MCF 10A (cell line): ENCODE measurements around the gene ANKFY1. TPM values are rescaled to one million over a fixed set of nuclear protein-coding genes. Genes with fewer than 3 reads are reported as not detected.

Experiments
- BruUV-seq: library from RNA; stranded (reverse); fragments of 400-500 nt; replicated peaks from 2 replicates; lab custom pipeline; 2021; lab: Mats Ljungman, UMichigan
- CTCF ChIA-PET: fragments of 300-600 bp; sonication (Branson Sonifier 250); formaldehyde crosslinking; extraction: SDS; loops from one replicate; lab custom pipeline; 2021; ENCODE audit warnings: antibody characterized with exemption, inconsistent platforms; lab: Yijun Ruan, JAX
- POLR2A ChIA-PET: fragments of 300-600, 350-650 bp; sonication (Branson Sonifier 250); formaldehyde crosslinking; extraction: SDS; loops from one replicate; lab custom pipeline; 2020; ENCODE audit warnings: antibody characterized with exemption, inconsistent platforms; lab: Yijun Ruan, JAX
- DNase-seq: peaks from one replicate; pipeline ENCODE4 v3.0.0-alpha.2; 2018; ENCODE audit not compliant: unreplicated experiment
- H3K27ac Mint-ChIP-seq: one replicate; pipeline ENCODE4 v1.8.0; 2022; ENCODE audit warnings: mild to moderate bottlenecking, low read depth, mixed read lengths; ENCODE audit not compliant: unreplicated experiment
- H3K27me3 Mint-ChIP-seq: one replicate; pipeline ENCODE4 v1.8.0; 2022; ENCODE audit warnings: mixed read lengths; ENCODE audit not compliant: insufficient read depth, unreplicated experiment
- H3K36me3 Mint-ChIP-seq: one replicate; pipeline ENCODE4 v1.8.0; 2022; ENCODE audit warnings: mild to moderate bottlenecking, moderate library complexity, mixed read lengths; ENCODE audit not compliant: insufficient read depth, unreplicated experiment
- H3K4me1 Mint-ChIP-seq: one replicate; pipeline ENCODE4 v1.8.0; 2022; ENCODE audit warnings: mixed read lengths; ENCODE audit not compliant: insufficient read depth, unreplicated experiment
- H3K4me3 Mint-ChIP-seq: one replicate; pipeline ENCODE4 v1.8.0; 2022; ENCODE audit warnings: mild to moderate bottlenecking, moderate library complexity, mixed read lengths; ENCODE audit not compliant: unreplicated experiment
- H3K9me3 Mint-ChIP-seq: one replicate; pipeline ENCODE4 v1.8.0; 2022; ENCODE audit warnings: mixed read lengths; ENCODE audit not compliant: unreplicated experiment
- intact Hi-C: fragments of 100-400 bp; cut with micrococcal nuclease; formaldehyde crosslinking; loops from 2 replicates; pipeline ENCODE4 v1.14.1; 2022
- total RNA-seq: library from RNA; stranded (reverse); gene quantifications from 2 replicates; pipeline ENCODE4 v1.2.3, GENCODE V29; 2022
- TF ChIP-seq, protein P1 (sequence below): fragments of 200-600 bp; IDR thresholded peaks from one replicate; pipeline ENCODE4 v1.8.0; 2022; ENCODE audit warnings: antibody characterized with exemption, mild to moderate bottlenecking; ENCODE audit not compliant: unreplicated experiment

Gene ANKFY1
- total RNA-seq, 1 experiment from 2014 or later, result 34.9 TPM

GRCh38 chr17:4156750-4157381 lies 106.9 kb downstream of the ANKFY1 start:
- POLR2A ChIA-PET, result interaction anchor here (0.6 to 18.5 kb wide), 2 partner anchors 11 to 1564 kb away, joined by 3 to 555 read pairs; partner anchors contain the start of genes CYB5D2 and ZZEF1
- Mint-ChIP-seq H3K36me3 (peaks cover 16% of the 10 kb centered on the region), H3K4me1 (peaks cover 34% of the 10 kb centered on the region), H3K27me3 (no peaks in the 10 kb centered on the region), H3K27ac (no peak overlapping the region), H3K9me3 (no peaks in the 10 kb centered on the region), H3K4me3 (no peak overlapping the region)
- BruUV-seq, result TSS peak; percentile 60
- TF ChIP-seq, protein P1, sequence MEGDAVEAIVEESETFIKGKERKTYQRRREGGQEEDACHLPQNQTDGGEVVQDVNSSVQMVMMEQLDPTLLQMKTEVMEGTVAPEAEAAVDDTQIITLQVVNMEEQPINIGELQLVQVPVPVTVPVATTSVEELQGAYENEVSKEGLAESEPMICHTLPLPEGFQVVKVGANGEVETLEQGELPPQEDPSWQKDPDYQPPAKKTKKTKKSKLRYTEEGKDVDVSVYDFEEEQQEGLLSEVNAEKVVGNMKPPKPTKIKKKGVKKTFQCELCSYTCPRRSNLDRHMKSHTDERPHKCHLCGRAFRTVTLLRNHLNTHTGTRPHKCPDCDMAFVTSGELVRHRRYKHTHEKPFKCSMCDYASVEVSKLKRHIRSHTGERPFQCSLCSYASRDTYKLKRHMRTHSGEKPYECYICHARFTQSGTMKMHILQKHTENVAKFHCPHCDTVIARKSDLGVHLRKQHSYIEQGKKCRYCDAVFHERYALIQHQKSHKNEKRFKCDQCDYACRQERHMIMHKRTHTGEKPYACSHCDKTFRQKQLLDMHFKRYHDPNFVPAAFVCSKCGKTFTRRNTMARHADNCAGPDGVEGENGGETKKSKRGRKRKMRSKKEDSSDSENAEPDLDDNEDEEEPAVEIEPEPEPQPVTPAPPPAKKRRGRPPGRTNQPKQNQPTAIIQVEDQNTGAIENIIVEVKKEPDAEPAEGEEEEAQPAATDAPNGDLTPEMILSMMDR, result no peak
- DNase-seq, result no peak
- CTCF ChIA-PET, result no interaction called here
- intact Hi-C loops, result no loop called here

DNA sequence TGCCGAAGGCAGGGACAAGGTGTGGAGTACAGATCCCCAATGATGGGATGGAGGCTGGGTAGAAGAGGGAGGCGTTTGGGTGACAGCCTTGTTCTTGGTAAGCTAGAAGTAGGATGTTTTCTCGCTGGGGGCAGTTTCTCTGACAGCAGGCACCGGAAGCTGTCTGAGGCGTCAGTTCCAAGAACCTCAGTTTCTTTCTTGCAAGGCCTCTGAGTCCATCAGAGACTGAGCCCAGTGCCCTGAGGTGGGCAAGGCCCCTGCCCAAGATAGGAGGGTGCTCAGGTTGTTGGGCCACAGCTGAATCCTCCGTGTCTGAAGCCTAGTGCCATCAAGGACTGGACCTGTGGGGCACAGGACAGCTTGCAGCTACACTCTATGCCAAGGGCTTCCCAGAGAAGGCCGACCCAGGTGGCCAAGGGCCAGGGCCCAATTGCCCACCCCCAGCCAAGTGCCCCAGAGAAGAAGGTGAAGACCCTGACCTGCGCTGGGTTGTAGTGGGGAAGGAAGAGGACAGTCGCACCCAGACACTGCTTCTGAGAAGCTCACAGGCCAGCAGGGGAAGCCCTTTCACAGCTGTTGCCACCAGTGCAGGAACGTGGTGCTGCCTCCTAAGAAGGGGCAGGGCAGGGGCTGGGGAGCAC lies 107.7 kb downstream of the ANKFY1 start:
- Mint-ChIP-seq H3K4me1 (peaks cover 26% of the 10 kb centered on the region), H3K9me3 (no peaks in the 10 kb centered on the region), H3K27ac (no peak overlapping the region), H3K4me3 (no peak overlapping the region), H3K27me3 (no peaks in the 10 kb centered on the region), H3K36me3 (peaks cover 19% of the 10 kb centered on the region)
- BruUV-seq, result no TSS peak
- TF ChIP-seq, protein P1, result no peak
- intact Hi-C loops, result no loop called here
- POLR2A ChIA-PET, result interaction anchor here (4.3 to 18.5 kb wide), 2 partner anchors 6 to 10 kb away, joined by 39 to 555 read pairs; partner anchors contain the start of genes CYB5D2 and ZZEF1
- CTCF ChIA-PET, result interaction anchor here (1.0 kb wide), 1 partner anchor 12 kb away, joined by 4 read pairs; no protein-coding TSS in a partner anchor
- DNase-seq, result no peak

GRCh38 chr17:4154201-4154600 lies 109.6 kb downstream of the ANKFY1 start:
- H3K4me1 Mint-ChIP-seq, result peaks cover 11% of the 10 kb centered on the region
- no TSS peak for BruUV-seq
- intact Hi-C loops, result no loop called here
- peaks cover 25% of the 10 kb centered on the region for H3K36me3 Mint-ChIP-seq
- no peaks in the 10 kb centered on the region for H3K9me3 Mint-ChIP-seq
- DNase-seq, result peak; percentile 29
- no peaks in the 10 kb centered on the region for H3K27me3 Mint-ChIP-seq
- ChIA-PET CTCF (interaction anchor here (0.6 to 0.7 kb wide), 2 partner anchors 63 to 735 kb away, joined by 3 read pairs; no protein-coding TSS in a partner anchor), POLR2A (interaction anchor here (0.5 to 18.5 kb wide), 3 partner anchors 8 to 257 kb away, joined by 4 to 555 read pairs (median 39); partner anchors contain the start of genes CYB5D2 and ZZEF1)
- TF ChIP-seq, protein P1, result no peak
- no peak overlapping the region for H3K4me3 Mint-ChIP-seq
- no peak overlapping the region for H3K27ac Mint-ChIP-seq

- ChIA-PET POLR2A (interaction anchor here (0.6 to 18.5 kb wide), 3 partner anchors 6 to 1557 kb away, joined by 3 to 555 read pairs (median 39); partner anchors contain the start of genes CYB5D2 and ZZEF1), CTCF (no interaction called here)
- Mint-ChIP-seq H3K27ac (no peak overlapping the region), H3K27me3 (no peaks in the 10 kb centered on the region), H3K36me3 (peaks cover 30% of the 10 kb centered on the region), H3K9me3 (no peaks in the 10 kb centered on the region), H3K4me1 (peaks cover 21% of the 10 kb centered on the region), H3K4me3 (no peak overlapping the region)
- intact Hi-C loops, result no loop called here
- TF ChIP-seq, protein P1, result no peak
- no TSS peak for BruUV-seq
- DNase-seq, result no peak
Observed at GRCh38 chr17:4152471-4152870, 111.3 kb downstream of the ANKFY1 start.
